Activated CD4-positive, alpha-beta T cell treated with anti-CD3 and anti-CD28 coated beads, Interleukin-2, amount 10 ng/mL, durations not matched to agents 24 days and 14 days (primary cell): ENCODE data around the gene BPIFA1. TPM values are rescaled to one million over a fixed set of nuclear protein-coding genes. Genes with fewer than 3 reads are reported as not detected.

Experiments used
- DNase-seq: peaks from one replicate; pipeline ENCODE4 v3.0.0; 2022
- H3K27ac Mint-ChIP-seq: one replicate; pipeline ENCODE4 v1.8.0; 2022; ENCODE audit warnings: mild to moderate bottlenecking, mixed read lengths
- H3K27me3 Mint-ChIP-seq: one replicate; pipeline ENCODE4 v1.8.0; 2022; ENCODE audit warnings: mixed read lengths
- H3K36me3 Mint-ChIP-seq: one replicate; pipeline ENCODE4 v1.8.0; 2022; ENCODE audit warnings: low read depth, mild to moderate bottlenecking, mixed read lengths
- H3K4me1 Mint-ChIP-seq: one replicate; pipeline ENCODE4 v1.8.0; 2021; ENCODE audit warnings: mixed read lengths
- H3K4me3 Mint-ChIP-seq: one replicate; pipeline ENCODE4 v1.8.0; 2022; ENCODE audit warnings: mild to moderate bottlenecking, moderate library complexity, mixed read lengths
- H3K9me3 Mint-ChIP-seq: one replicate; pipeline ENCODE4 v1.8.0; 2021; ENCODE audit warnings: mixed read lengths
- intact Hi-C: fragments of 100-400 bp; cut with micrococcal nuclease; formaldehyde crosslinking; loops from one replicate; pipeline ENCODE4 v1.15.1; 2023
- total RNA-seq: library from RNA; stranded (reverse); gene quantifications from 2 replicates; pipeline ENCODE4 v1.2.3, GENCODE V29; 2022

BPIFA1 gene
- total RNA-seq, 1 donor from 2014 or later = not detected

GRCh38 chr20:33231237-33231636, 4.6 kb upstream of the BPIFA1 start:
- DNase-seq = no peak
- no peaks in the 10 kb centered on the region for H3K36me3 Mint-ChIP-seq
- H3K4me1 Mint-ChIP-seq = peaks cover 21% of the 10 kb centered on the region
- intact Hi-C loops = no loop called here
- no peak overlapping the region for H3K4me3 Mint-ChIP-seq
- H3K27ac Mint-ChIP-seq = no peak overlapping the region
- H3K27me3 Mint-ChIP-seq = peaks cover 2% of the 10 kb centered on the region
- no peaks in the 10 kb centered on the region for H3K9me3 Mint-ChIP-seq

GRCh38 chr20:33232486-33233072, 3.2 kb upstream of the BPIFA1 start:
- H3K27me3 Mint-ChIP-seq = no peaks in the 10 kb centered on the region
- H3K4me1 Mint-ChIP-seq = peaks cover 21% of the 10 kb centered on the region
- H3K36me3 Mint-ChIP-seq = no peaks in the 10 kb centered on the region
- peak overlapping the region; percentile 83 for H3K27ac Mint-ChIP-seq
- DNase-seq = peak; percentile 62
- intact Hi-C loops = no loop called here
- no peak overlapping the region for H3K4me3 Mint-ChIP-seq
- no peaks in the 10 kb centered on the region for H3K9me3 Mint-ChIP-seq

DNA sequence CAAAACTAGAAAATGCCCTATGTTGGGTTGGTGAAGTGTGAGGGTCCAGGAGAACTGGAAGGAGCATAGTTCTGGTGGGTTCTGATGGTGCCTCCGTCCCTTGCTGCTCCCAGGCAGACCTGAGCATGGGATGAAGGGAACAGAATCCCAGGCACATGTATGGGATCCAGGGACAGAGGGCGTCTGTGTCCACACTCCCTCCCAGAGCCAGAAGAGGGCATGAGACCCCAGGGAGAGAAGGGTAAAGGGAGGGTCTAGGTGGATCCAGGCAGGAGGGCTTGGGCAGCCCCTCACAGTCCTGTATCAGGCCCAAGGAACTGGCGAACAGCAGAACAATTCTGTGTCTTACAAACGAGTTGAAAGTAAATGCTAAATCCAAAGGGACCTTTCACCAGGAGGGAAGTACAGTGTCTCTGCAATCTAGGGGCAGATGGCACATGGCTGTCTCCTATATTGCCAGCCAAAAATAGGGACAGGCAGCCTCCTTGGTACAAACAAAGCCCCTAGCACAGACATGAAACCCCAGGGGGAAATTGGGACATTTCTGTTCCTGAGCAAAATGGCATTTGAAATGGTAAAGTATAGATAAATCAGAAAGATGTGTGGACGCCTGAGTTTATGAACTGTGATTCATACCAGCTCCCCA, 2.5 kb upstream of the BPIFA1 start:
- intact Hi-C loops = no loop called here
- peak overlapping the region; percentile 46 for H3K27ac Mint-ChIP-seq
- DNase-seq = no peak
- H3K4me3 Mint-ChIP-seq = no peak overlapping the region
- H3K36me3 Mint-ChIP-seq = no peaks in the 10 kb centered on the region
- no peaks in the 10 kb centered on the region for H3K9me3 Mint-ChIP-seq
- H3K4me1 Mint-ChIP-seq = peaks cover 21% of the 10 kb centered on the region
- H3K27me3 Mint-ChIP-seq = no peaks in the 10 kb centered on the region

GRCh38 chr20:33234050-33234449, 1.7 kb upstream of the BPIFA1 start:
- H3K36me3 Mint-ChIP-seq = no peaks in the 10 kb centered on the region
- H3K27me3 Mint-ChIP-seq = no peaks in the 10 kb centered on the region
- no peak overlapping the region for H3K4me3 Mint-ChIP-seq
- H3K4me1 Mint-ChIP-seq = peaks cover 21% of the 10 kb centered on the region
- intact Hi-C loops = no loop called here
- H3K27ac Mint-ChIP-seq = no peak overlapping the region
- H3K9me3 Mint-ChIP-seq = no peaks in the 10 kb centered on the region
- no peak for DNase-seq

- Mint-ChIP-seq H3K4me3 (no peak overlapping the region), H3K27ac (no peak overlapping the region), H3K36me3 (no peaks in the 10 kb centered on the region), H3K4me1 (peaks cover 12% of the 10 kb centered on the region), H3K27me3 (no peaks in the 10 kb centered on the region), H3K9me3 (no peaks in the 10 kb centered on the region)
- no peak for DNase-seq
- intact Hi-C loops = no loop called here
Observed at GRCh38 chr20:33236351-33236750, 555 bp downstream of the BPIFA1 start.

DNA sequence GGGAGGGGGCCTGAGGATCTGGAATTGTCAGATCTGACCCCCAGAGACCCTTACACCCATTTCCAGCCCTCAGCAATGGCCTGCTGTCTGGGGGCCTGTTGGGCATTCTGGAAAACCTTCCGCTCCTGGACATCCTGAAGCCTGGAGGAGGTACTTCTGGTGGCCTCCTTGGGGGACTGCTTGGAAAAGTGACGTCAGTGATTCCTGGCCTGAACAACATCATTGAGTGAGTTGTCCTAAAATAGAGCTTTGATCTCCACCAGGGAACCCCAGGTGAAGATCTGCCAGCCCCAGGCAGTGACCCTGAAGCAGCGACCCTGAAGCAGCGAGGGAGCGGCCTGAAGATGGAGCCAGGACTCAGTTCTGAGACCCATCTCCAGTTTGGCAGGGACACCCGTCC, 2.2 kb downstream of the BPIFA1 start:
- Mint-ChIP-seq H3K27me3 (peaks cover 3% of the 10 kb centered on the region), H3K9me3 (no peaks in the 10 kb centered on the region), H3K4me3 (no peak overlapping the region), H3K4me1 (peaks cover 2% of the 10 kb centered on the region), H3K36me3 (no peaks in the 10 kb centered on the region), H3K27ac (no peak overlapping the region)
- DNase-seq = no peak
- intact Hi-C loops = no loop called here

DNA sequence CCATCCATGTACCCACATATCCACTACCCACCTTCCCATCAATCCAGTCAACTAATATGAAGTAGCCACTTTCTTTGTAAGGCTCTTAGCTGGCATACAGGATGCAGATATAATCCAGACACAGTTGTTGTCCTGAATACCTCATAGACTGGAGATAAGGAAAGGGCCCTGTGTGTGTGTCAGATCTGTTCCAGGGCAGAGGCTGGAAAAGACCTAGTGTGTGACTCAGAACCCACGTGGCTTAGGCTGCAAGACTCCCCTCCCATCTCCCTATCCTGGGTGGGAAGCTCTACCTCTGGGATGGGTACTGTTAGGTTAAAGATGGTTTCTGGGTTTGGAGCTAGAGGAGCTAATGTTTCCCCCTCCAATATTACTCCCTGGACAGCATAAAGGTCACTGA, 3.6 kb downstream of the BPIFA1 start:
- Mint-ChIP-seq H3K27ac (no peak overlapping the region), H3K4me3 (no peak overlapping the region), H3K27me3 (peaks cover 3% of the 10 kb centered on the region), H3K9me3 (no peaks in the 10 kb centered on the region), H3K36me3 (no peaks in the 10 kb centered on the region), H3K4me1 (no peaks in the 10 kb centered on the region)
- DNase-seq = no peak
- intact Hi-C loops = no loop called here

DNA sequence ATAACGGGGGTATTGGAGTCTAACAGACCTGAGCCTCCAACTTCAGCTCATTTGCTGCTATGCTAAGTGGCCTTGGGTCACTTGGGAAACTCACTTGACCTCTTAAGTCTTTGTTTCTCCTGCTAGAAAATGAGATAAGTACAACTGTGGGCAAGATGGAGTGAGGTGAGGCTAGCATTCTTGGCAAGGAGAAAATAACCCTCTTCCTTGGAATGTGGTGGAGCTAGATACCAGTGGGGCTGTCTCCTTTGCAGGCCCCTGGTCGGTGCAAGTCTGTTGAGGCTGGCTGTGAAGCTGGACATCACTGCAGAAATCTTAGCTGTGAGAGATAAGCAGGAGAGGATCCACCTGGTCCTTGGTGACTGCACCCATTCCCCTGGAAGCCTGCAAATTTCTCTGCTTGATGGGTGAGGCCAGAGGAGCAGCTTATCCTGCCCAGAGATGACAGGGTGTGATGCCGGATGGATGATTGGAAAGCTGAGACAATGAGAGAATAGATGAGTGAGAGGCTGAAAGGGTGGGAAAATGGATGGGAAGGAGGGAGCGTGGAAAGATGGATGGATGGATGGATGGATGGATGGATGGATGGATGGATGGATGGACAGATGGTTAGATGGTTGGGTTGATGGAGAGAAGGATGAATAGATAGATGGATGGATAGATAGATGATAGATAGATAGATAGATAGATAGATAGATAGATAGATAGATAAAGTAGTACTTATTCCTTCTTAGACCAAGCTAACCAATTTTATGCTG, 4.4 kb downstream of the BPIFA1 start:
- Mint-ChIP-seq H3K4me3 (no peak overlapping the region), H3K27me3 (peaks cover 4% of the 10 kb centered on the region), H3K27ac (no peak overlapping the region), H3K9me3 (no peaks in the 10 kb centered on the region), H3K4me1 (no peaks in the 10 kb centered on the region), H3K36me3 (no peaks in the 10 kb centered on the region)
- intact Hi-C loops = no loop called here
- no peak for DNase-seq

GRCh38 chr20:33240923-33241322, 5.1 kb downstream of the BPIFA1 start:
- DNase-seq = no peak
- Mint-ChIP-seq H3K4me3 (no peak overlapping the region), H3K27ac (no peak overlapping the region), H3K27me3 (peaks cover 5% of the 10 kb centered on the region), H3K4me1 (no peaks in the 10 kb centered on the region), H3K9me3 (no peaks in the 10 kb centered on the region), H3K36me3 (no peaks in the 10 kb centered on the region)
- intact Hi-C loops = no loop called here

DNA sequence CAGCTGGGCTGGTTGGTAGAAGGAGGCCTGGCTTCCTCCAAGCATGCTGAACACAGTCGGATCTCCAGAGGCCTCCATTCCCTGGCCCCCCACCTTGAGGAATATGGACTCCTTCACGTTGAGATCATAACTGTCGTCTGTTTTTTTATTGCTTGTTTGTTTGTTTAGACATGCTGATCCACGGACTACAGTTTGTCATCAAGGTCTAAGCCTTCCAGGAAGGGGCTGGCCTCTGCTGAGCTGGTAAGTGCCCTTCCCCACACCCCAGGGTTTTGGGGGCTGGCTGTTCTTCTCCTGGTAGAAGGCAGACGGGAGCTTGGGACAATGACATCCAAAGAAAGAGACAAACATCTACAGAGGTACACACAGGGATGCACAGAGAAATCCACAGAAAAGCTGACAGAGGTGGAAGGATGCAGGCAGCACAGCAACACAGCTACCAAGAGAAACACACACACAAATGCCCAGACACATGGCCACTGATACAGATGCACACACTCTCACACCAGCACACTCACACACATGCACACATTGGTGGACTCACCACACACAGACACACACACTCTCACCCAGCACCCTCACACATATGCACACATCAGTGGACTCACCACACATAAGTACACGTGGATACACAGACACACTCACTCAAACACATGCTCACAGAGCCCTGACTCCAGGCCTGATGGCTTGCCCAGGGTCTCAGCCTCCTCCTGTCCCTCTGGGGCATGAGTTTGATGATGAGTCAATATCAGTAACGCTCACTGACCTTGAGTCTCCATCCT, 6.7 kb downstream of the BPIFA1 start:
- H3K27ac Mint-ChIP-seq = no peak overlapping the region
- no peaks in the 10 kb centered on the region for H3K4me1 Mint-ChIP-seq
- H3K27me3 Mint-ChIP-seq = peaks cover 5% of the 10 kb centered on the region
- H3K36me3 Mint-ChIP-seq = no peaks in the 10 kb centered on the region
- no peak for DNase-seq
- intact Hi-C loops = no loop called here
- H3K9me3 Mint-ChIP-seq = no peaks in the 10 kb centered on the region
- H3K4me3 Mint-ChIP-seq = no peak overlapping the region

DNA sequence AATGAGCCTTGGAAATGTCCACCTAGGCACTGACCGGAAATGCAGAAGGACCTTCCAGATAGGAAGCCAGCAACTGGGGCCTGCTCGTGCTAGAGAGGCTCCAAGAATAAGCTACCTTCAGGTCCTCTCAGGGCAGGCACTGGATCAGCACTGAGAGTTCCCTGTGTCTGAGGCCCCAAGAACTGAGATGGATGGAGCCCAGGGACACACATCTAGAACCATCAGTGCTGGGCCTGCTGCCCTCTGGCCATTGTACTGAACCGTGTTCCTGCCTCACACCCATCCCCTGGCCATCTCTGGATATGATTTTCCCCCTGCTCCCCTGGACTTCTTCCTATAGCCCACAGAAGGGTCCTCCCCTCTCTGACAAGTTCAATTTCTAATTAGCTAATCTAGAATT, 10.3 kb downstream of the BPIFA1 start:
- intact Hi-C loops = no loop called here

DNA sequence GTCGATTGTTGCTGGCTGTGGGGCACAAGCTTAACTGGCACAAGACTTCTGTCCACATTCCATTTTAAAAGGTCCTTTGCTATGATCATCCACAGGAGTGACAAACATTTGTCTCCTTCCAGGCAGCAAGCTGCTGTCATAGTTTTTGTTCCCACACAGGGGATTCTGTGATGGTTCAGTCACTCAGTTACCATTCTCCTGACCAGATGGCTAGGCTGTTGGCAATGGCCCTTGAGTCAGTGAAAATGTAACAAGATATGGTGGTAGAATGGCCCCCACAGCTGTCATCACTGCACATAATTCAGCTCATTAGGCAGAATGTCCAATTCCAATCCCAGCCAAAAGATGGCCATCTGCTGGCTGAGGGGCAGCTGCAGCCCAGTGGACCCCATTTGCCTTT, 13.7 kb downstream of the BPIFA1 start:
- Mint-ChIP-seq H3K4me1 (no peaks in the 10 kb centered on the region), H3K36me3 (no peaks in the 10 kb centered on the region), H3K9me3 (no peaks in the 10 kb centered on the region), H3K27me3 (peaks cover 6% of the 10 kb centered on the region), H3K4me3 (no peak overlapping the region), H3K27ac (no peak overlapping the region)
- intact Hi-C loops = no loop called here
- no peak for DNase-seq

More for the DNA sequence above, 10.3 kb downstream of the BPIFA1 start:
- no peak for DNase-seq
- H3K27ac Mint-ChIP-seq = no peak overlapping the region
- H3K36me3 Mint-ChIP-seq = no peaks in the 10 kb centered on the region
- peaks cover 5% of the 10 kb centered on the region for H3K27me3 Mint-ChIP-seq
- H3K4me1 Mint-ChIP-seq = no peaks in the 10 kb centered on the region
- no peak overlapping the region for H3K4me3 Mint-ChIP-seq
- no peaks in the 10 kb centered on the region for H3K9me3 Mint-ChIP-seq

- Mint-ChIP-seq H3K27me3 (peaks cover 8% of the 10 kb centered on the region), H3K27ac (no peak overlapping the region), H3K9me3 (no peaks in the 10 kb centered on the region), H3K4me1 (no peaks in the 10 kb centered on the region), H3K36me3 (no peaks in the 10 kb centered on the region), H3K4me3 (no peak overlapping the region)
- DNase-seq = no peak
- intact Hi-C loops = no loop called here
Observed at GRCh38 chr20:33250666-33251065, 14.9 kb downstream of the BPIFA1 start.

DNA sequence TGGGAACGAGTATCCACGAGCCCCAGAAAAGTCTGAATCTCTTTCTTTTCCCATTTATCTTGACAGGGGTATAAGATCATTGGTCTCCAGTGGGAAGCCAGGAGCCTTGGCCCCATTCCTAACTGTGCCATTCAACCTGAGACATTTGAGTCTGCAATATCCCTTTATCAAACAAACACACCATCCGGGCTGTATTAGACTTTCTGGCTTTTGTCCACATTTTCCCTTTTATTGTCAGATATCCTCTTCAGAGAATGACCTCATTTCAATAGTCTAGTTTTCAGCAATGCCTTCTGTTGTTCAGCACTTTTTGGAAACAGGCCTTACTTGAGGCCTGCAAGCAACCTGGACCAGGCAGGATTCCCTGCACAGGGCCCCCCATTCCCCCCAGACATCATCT, 15.7 kb downstream of the BPIFA1 start:
- H3K9me3 Mint-ChIP-seq = no peaks in the 10 kb centered on the region
- no peaks in the 10 kb centered on the region for H3K36me3 Mint-ChIP-seq
- intact Hi-C loops = no loop called here
- H3K27ac Mint-ChIP-seq = no peak overlapping the region
- H3K4me1 Mint-ChIP-seq = no peaks in the 10 kb centered on the region
- DNase-seq = no peak
- H3K27me3 Mint-ChIP-seq = peaks cover 10% of the 10 kb centered on the region
- no peak overlapping the region for H3K4me3 Mint-ChIP-seq
